Measurements from ENCODE around the gene C3orf20. TPM values are rescaled to one million over a fixed set of nuclear protein-coding genes. Genes with fewer than 3 reads are reported as not detected.

The C3orf20 gene
- total RNA-seq, 2 donors from 2014 or later = not detected

GRCh38 chr3:14698601-14699244, 23.8 kb downstream of the C3orf20 start:
- no peak for DNase-seq (ENCODE audit: low spot score)
- Histone ChIP-seq H3K4me3 (no peak overlapping the region), H3K4me1 (no peaks in the 10 kb centered on the region), H3K27me3 (no peaks in the 10 kb centered on the region), H3K27ac (no peak overlapping the region), H3K36me3 (no peaks in the 10 kb centered on the region), H3K9me3 (peaks cover 0 to 2% of the 10 kb centered on the region in 2 donors)
- TF ChIP-seq, protein P1, sequence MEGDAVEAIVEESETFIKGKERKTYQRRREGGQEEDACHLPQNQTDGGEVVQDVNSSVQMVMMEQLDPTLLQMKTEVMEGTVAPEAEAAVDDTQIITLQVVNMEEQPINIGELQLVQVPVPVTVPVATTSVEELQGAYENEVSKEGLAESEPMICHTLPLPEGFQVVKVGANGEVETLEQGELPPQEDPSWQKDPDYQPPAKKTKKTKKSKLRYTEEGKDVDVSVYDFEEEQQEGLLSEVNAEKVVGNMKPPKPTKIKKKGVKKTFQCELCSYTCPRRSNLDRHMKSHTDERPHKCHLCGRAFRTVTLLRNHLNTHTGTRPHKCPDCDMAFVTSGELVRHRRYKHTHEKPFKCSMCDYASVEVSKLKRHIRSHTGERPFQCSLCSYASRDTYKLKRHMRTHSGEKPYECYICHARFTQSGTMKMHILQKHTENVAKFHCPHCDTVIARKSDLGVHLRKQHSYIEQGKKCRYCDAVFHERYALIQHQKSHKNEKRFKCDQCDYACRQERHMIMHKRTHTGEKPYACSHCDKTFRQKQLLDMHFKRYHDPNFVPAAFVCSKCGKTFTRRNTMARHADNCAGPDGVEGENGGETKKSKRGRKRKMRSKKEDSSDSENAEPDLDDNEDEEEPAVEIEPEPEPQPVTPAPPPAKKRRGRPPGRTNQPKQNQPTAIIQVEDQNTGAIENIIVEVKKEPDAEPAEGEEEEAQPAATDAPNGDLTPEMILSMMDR (IDR thresholded peaks at IDR 0.05) = no peak

DNA sequence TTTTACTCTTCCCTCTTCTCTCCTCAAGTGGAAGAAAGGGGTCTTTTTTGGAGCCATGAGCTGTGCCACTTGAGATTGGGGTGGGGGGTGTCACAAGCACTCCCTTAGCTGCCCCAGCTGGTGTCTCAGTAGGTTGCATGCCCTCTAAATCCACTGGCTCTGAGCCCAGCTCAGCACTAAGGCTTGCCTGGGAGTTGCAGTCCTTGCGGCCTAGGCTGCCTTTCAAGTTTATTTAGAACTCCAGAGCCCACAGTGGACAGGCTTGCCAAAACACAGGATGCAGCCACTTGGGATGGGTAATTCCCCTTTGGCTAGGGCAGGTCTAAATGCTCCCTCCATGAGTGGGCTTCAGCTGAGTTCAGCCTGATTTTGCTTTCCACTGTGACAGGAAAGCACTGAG, 24.7 kb downstream of the C3orf20 start:
- H3K27ac ChIP-seq = no peak overlapping the region
- H3K27me3 ChIP-seq = no peaks in the 10 kb centered on the region
- no peak overlapping the region for H3K4me3 ChIP-seq
- H3K4me1 ChIP-seq = no peaks in the 10 kb centered on the region
- TF ChIP-seq, protein P1 (IDR thresholded peaks at IDR 0.05) = no peak
- no peaks in the 10 kb centered on the region for H3K36me3 ChIP-seq
- no peak for DNase-seq (ENCODE audit: low spot score)
- no peaks in the 10 kb centered on the region for H3K9me3 ChIP-seq

GRCh38 chr3:14700891-14701290, 25.9 kb downstream of the C3orf20 start:
- TF ChIP-seq, protein P1 (IDR thresholded peaks at IDR 0.05) = no peak
- H3K4me3 ChIP-seq = no peak overlapping the region
- H3K27ac ChIP-seq = no peak overlapping the region
- H3K27me3 ChIP-seq = no peaks in the 10 kb centered on the region
- H3K9me3 ChIP-seq = no peaks in the 10 kb centered on the region
- no peak for DNase-seq (ENCODE audit: low spot score)
- H3K36me3 ChIP-seq = no peaks in the 10 kb centered on the region
- no peaks in the 10 kb centered on the region for H3K4me1 ChIP-seq

DNA sequence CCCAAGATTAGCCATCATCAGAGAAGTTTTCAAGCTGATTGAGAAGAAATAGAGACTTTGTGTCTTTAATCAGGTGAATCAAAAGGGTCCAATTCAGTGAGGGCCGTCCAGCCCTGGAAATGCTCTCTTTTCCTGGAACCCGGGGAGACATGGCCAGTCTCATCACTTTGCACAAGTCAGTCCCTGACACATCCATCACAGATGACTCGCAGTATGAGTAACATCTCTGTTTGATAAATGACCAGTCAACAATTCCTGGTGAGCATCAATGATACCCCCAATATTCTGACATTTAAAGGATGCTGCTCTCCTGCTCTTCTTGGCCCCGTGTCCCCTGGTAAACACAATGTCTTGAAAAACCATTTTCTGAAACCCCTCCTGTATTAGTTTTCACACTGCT, 26.7 kb downstream of the C3orf20 start:
- Histone ChIP-seq H3K4me3 (no peak overlapping the region), H3K9me3 (no peaks in the 10 kb centered on the region), H3K36me3 (no peaks in the 10 kb centered on the region), H3K4me1 (no peaks in the 10 kb centered on the region), H3K27ac (no peak overlapping the region), H3K27me3 (no peaks in the 10 kb centered on the region)
- no peak for DNase-seq (ENCODE audit: low spot score)
- TF ChIP-seq, protein P1 (IDR thresholded peaks at IDR 0.05) = no peak

DNA sequence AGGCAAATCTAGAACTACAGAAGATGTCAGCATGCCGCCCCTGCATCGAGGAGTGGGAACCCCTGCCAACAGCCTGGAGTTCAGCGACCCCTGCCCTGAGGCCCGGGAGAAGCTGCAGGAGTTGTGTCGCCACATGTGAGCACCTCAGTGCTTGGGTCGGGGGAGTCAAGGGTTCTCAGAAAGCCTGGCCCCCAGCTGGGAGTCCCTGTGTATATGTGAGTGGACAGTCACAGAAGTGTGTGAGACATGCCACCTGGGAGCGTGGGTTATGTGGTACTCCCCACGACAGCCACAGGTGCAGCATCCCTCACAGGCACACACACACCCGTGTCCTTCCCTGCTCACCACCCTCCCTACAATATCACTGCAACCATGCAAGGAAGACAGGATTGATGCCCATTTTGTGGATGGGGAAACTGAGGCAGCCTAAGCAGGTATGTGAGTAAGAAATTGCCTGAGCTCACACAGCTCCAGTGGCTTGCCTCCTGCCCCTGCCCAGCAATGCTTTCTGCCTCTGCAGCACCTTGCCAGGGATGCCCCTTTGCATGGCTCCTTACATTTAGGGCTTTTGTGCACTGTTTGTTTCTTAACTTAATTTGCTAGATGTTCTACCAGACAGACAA, 28.3 kb downstream of the C3orf20 start:
- TF ChIP-seq, protein P1 (IDR thresholded peaks at IDR 0.05) = no peak
- Histone ChIP-seq H3K27ac (no peak overlapping the region), H3K4me3 (no peak overlapping the region), H3K9me3 (no peaks in the 10 kb centered on the region), H3K36me3 (no peaks in the 10 kb centered on the region), H3K4me1 (no peaks in the 10 kb centered on the region), H3K27me3 (no peaks in the 10 kb centered on the region)
- DNase-seq (ENCODE audit: low spot score) = no peak
